Fibroblast of mammary gland (primary cell): ENCODE measurements around the gene THRB.

Experiments used
- DNase-seq: peaks from one replicate; pipeline ENCODE4 v3.0.0-alpha.2; 2010; ENCODE audit warnings: low read depth
- H3K4me3 ChIP-seq: 2 replicates; pipeline ENCODE4 v1.5.1; 2011; ENCODE audit warnings: low read depth, mild to moderate bottlenecking, low read length, moderate library complexity; ENCODE audit not compliant: control insufficient read depth
- TF ChIP-seq, protein P1 (sequence below): conservative IDR thresholded peaks from 2 replicates; pipeline ENCODE4 v1.5.1; 2011; ENCODE audit warnings: low read depth, low read length, inconsistent platforms; ENCODE audit not compliant: control insufficient read depth, insufficient read depth

The THRB gene

DNA sequence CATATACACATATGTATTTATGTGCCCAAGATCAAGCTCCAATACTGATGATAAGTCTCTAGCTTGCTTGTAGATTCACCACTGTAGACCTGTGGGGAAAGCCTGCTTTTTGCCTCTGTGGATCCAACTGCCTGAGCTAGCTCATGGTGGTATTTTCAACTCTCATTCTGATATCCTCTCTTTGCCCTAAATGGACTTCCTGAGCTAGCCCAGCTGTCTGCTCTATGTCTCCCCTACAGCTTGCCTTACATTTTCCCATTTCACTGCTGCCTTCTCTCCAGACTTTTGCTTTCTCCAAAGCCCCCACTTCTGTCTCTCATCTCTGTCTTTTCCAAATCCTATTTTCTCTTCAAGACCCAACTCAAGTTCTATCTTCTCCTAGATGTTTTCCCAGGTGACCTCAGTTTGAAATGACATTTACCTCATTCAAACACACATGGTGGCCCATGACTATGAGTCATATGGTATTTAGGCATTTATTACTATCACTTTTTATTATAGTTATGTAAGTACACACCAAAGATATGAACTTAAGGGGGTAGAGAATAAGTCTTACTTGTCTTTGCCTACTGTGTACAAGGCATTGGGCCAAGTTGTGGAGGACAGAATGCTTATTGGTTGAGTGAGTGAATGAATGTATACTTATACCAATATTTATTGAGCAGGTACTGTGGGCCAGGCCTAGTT lies 357.9 kb downstream of the THRB start:
- DNase-seq = no peak
- H3K4me3 ChIP-seq = no peak overlapping the region
- TF ChIP-seq, protein P1, sequence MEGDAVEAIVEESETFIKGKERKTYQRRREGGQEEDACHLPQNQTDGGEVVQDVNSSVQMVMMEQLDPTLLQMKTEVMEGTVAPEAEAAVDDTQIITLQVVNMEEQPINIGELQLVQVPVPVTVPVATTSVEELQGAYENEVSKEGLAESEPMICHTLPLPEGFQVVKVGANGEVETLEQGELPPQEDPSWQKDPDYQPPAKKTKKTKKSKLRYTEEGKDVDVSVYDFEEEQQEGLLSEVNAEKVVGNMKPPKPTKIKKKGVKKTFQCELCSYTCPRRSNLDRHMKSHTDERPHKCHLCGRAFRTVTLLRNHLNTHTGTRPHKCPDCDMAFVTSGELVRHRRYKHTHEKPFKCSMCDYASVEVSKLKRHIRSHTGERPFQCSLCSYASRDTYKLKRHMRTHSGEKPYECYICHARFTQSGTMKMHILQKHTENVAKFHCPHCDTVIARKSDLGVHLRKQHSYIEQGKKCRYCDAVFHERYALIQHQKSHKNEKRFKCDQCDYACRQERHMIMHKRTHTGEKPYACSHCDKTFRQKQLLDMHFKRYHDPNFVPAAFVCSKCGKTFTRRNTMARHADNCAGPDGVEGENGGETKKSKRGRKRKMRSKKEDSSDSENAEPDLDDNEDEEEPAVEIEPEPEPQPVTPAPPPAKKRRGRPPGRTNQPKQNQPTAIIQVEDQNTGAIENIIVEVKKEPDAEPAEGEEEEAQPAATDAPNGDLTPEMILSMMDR = no peak

DNA sequence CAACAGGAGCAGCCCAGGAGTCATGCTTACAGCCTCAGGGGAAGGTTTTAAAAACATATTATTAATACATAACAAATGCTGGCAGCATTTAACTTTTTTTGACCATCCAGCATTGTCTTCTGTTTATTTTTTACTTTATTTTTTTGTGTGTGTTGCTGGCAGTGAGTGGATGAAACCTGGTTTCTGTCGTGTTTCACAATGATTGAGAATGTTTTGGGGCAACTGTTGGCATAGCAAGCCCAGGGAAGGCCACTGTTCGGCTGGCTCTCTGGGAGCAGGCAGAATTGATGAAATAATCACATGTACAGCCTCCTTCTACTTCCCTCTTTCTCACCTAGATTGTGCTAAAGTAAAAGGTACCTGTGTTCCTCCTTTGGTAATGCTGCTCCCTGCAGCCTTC lies 359.4 kb downstream of the THRB start:
- DNase-seq = no peak
- H3K4me3 ChIP-seq = no peak overlapping the region
- TF ChIP-seq, protein P1 = no peak

DNA sequence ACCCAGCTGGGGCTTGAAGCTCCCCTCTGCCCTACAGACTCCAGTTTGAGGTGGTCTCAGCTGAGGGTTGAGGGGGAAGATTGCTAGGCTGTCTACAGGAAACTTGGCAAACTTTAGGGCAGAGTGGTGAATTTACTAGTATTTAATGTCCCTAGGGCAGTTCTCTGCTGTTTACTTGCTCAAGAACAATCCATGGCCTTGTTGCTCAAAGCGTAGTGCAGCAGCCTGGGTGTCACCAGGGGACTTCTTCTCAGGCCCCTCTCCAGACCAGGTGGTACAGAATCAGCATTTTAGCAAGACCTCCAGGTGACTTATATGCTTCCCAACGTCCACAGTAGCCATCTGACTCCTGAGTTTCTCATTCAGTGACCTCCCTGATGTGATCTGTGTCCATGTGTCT lies 360.7 kb downstream of the THRB start:
- H3K4me3 ChIP-seq = no peak overlapping the region
- TF ChIP-seq, protein P1 = no peak
- DNase-seq = no peak

DNA sequence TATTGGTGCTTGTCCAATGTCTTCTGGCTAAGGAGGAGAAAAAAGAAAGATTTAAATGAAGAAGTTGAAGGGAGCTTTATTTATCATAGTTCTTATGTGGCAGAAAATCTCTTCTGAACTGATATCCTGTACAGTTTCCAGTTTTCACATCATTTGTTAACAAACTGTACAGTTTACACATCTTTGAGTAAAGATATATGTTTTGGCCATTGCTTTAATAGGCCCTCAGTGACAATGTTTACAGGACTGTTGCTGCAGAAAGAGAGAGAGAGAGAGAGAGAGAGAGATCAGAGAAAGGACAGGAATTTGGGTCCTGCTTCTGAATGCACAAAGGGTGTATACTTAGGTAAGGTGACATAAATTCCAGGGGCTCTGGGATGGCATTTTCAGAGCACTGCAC lies 361.2 kb downstream of the THRB start:
- TF ChIP-seq, protein P1 = no peak
- no peak overlapping the region for H3K4me3 ChIP-seq
- DNase-seq = no peak

DNA sequence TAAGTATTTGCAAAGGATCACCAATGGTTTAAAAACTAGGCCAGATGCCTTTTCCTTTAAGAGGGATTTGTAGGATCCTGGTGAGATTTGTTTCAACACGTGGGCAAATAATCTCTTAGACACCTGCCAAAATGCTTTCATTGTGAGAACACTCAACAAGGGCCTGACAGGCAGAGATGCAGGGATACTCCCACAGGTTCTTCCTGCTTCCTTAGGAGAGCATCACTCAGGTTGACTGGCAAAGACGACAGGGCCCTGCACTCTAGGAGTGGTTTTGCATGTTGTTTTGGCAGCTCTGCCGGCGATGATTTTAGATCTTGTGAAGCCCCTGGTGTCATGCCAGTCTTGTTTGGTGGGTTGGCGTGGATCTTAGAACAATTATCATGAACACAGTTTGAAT lies 365.1 kb downstream of the THRB start:
- no peak overlapping the region for H3K4me3 ChIP-seq
- TF ChIP-seq, protein P1 = no peak

DNA sequence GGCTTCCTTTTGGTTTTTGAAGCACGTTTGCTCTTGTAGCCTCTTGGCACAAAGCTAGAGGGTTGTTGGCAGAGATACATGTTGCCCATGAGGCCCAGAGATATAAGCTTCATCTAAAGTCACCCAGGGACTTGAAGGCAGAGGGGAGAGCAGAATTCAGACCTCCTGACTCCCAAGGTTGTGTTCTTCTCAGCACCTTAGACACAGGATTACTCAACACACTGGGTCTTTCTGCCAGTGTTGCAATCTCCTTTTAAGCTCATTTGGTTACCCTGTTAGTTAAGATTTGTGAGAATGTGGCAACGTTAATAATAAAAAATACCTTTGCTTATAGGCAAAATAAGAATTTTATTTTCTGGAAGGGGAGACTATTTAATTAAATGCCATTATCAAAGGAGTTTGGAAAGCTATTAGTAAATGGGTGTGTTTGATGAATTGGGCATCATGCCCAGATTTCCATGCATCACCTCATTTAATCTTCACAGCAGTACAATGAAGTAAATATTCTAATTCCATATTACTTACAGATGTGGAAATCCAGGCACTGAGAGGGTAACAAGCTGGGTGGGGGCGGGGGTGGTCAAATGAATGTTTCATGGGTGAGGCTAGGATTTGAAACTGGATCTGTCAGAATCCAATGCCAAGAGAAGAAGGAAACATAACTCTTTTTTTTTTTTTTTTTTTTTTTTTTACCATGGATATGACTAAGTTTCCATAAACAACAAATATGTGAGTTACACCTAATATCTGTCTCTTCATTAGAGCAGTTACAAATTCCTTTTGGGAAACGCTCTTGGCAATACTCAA lies 366.2 kb downstream of the THRB start:
- TF ChIP-seq, protein P1 = no peak
- DNase-seq = peak; percentile 90

More for the DNA sequence above, 365.1 kb downstream of the THRB start:
- DNase-seq = no peak

More for the DNA sequence above, 366.2 kb downstream of the THRB start:
- no peak overlapping the region for H3K4me3 ChIP-seq
